Upper lobe of left lung (tissue), 4 donors: ENCODE data around the gene CNOT3.

Source experiments
- EP300 ChIP-seq, 4 donors: sonication (generic); formaldehyde crosslinking; IDR thresholded peaks; one replicate each; pipeline ENCODE4 v1.5.1; 2017; ENCODE audit warnings: antibody characterized with exemption in 4 of 4, control low read depth in 2 of 4
- POLR2A ChIP-seq, 4 donors: fragments of 450-650 bp; IDR thresholded peaks; one replicate each; pipeline ENCODE4 v1.5.1; 2016 to 2017; ENCODE audit warnings: antibody characterized with exemption in 4 of 4, mild to moderate bottlenecking in 2 of 4
- TF ChIP-seq, protein P1 (sequence below), 6 experiments: fragments of 450-650 bp in 4 of 6; fragments of 200-600 bp in 2 of 6; sonication (generic) in 2 of 6; IDR thresholded peaks; one replicate each; pipeline ENCODE4 v1.5.1; 2016 to 2019; ENCODE audit warnings: antibody characterized with exemption in 6 of 6

- TF ChIP-seq POLR2A (IDR thresholded peaks at IDR 0.05) (no peak), EP300 (IDR thresholded peaks at IDR 0.05) (no peak)
- TF ChIP-seq, protein P1, sequence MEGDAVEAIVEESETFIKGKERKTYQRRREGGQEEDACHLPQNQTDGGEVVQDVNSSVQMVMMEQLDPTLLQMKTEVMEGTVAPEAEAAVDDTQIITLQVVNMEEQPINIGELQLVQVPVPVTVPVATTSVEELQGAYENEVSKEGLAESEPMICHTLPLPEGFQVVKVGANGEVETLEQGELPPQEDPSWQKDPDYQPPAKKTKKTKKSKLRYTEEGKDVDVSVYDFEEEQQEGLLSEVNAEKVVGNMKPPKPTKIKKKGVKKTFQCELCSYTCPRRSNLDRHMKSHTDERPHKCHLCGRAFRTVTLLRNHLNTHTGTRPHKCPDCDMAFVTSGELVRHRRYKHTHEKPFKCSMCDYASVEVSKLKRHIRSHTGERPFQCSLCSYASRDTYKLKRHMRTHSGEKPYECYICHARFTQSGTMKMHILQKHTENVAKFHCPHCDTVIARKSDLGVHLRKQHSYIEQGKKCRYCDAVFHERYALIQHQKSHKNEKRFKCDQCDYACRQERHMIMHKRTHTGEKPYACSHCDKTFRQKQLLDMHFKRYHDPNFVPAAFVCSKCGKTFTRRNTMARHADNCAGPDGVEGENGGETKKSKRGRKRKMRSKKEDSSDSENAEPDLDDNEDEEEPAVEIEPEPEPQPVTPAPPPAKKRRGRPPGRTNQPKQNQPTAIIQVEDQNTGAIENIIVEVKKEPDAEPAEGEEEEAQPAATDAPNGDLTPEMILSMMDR (IDR thresholded peaks at IDR 0.05), result no peak
These were observed 25.3 kb downstream of the CNOT3 start for GRCh38 chr19:54162884-54163283.
